HG02610 (cell line): ENCODE measurements around the gene SORL1.
"Not testable (repeated sequence)": the region's sequence is repeated elsewhere in the genome, so short reads cannot be mapped to it uniquely, and the experiment has no call there.

ENCODE experiments used
- ATAC-seq: cut with Tn5 transposase; IDR thresholded peaks from one replicate; pipeline ENCODE4 v1.9.1; 2021; ENCODE audit warnings: mild to moderate bottlenecking, moderate library complexity; ENCODE audit not compliant: unreplicated experiment

The SORL1 gene, protein sequence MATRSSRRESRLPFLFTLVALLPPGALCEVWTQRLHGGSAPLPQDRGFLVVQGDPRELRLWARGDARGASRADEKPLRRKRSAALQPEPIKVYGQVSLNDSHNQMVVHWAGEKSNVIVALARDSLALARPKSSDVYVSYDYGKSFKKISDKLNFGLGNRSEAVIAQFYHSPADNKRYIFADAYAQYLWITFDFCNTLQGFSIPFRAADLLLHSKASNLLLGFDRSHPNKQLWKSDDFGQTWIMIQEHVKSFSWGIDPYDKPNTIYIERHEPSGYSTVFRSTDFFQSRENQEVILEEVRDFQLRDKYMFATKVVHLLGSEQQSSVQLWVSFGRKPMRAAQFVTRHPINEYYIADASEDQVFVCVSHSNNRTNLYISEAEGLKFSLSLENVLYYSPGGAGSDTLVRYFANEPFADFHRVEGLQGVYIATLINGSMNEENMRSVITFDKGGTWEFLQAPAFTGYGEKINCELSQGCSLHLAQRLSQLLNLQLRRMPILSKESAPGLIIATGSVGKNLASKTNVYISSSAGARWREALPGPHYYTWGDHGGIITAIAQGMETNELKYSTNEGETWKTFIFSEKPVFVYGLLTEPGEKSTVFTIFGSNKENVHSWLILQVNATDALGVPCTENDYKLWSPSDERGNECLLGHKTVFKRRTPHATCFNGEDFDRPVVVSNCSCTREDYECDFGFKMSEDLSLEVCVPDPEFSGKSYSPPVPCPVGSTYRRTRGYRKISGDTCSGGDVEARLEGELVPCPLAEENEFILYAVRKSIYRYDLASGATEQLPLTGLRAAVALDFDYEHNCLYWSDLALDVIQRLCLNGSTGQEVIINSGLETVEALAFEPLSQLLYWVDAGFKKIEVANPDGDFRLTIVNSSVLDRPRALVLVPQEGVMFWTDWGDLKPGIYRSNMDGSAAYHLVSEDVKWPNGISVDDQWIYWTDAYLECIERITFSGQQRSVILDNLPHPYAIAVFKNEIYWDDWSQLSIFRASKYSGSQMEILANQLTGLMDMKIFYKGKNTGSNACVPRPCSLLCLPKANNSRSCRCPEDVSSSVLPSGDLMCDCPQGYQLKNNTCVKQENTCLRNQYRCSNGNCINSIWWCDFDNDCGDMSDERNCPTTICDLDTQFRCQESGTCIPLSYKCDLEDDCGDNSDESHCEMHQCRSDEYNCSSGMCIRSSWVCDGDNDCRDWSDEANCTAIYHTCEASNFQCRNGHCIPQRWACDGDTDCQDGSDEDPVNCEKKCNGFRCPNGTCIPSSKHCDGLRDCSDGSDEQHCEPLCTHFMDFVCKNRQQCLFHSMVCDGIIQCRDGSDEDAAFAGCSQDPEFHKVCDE (N-terminal part only)

DNA sequence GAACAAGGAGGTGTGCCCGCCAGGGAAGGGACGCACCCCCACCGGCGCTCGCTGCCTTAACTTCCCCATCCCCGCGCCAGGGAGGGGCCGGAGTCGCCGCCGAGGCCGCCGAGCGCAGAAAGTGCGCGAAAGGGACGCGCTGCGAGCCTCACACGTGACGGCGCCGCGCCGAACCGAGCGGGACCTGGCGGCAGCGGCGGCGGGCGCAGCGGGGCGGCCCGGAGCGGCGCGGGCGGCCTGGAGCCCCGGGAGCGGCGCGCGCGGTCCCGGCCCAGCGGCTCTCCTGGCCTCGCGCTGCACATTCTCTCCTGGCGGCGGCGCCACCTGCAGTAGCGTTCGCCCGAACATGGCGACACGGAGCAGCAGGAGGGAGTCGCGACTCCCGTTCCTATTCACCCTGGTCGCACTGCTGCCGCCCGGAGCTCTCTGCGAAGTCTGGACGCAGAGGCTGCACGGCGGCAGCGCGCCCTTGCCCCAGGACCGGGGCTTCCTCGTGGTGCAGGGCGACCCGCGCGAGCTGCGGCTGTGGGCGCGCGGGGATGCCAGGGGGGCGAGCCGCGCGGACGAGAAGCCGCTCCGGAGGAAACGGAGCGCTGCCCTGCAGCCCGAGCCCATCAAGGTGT is at the start of gene SORL1:
TSS of gene SORL1 (plus strand) at position 329 of the 623 bp plus-strand sequence. CDS start at position 347, 18 bp downstream.
- ATAC-seq: peak; percentile 39

DNA sequence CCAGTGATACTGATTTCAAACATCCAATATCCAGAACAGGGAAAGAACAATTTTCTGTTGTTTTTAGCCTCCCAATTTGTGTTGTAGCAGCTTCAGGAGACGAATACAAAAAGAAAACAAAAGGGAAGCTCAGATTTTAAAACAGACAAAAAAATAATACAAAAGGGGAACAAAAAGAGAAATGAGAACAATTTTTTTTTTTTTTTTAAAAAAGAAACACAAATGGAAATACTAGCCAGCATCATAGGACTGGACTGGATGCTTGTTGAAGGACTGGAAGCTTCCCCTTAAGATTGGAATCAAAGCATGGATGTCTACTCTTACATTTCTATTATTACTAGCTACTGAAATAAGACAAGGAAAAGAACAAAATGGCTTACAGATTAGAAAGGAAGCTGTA is 46.5 kb upstream of the SORL1 start:
- ATAC-seq: no peak

GRCh38 chr11:121406291-121406690 is 45.8 kb upstream of the SORL1 start:
- no peak for ATAC-seq

DNA sequence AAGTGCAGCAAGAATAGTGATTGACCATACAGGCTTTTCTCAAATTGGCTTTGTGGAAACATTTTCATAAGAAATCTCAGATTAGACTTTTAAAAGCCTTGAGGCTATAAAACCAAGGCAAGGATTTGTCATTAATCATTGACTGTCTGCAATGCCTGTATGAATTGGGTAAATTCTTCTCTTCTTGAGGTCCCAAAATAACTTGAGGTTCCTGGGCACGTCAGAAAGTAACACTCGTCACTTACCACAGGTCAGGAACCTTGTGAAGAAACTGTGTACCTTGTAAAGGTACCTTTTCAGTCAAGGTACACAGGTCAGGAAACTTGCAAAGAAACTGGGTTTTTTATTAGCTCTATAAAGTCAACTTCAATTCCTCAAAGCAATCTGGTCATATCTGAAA is 43.3 kb upstream of the SORL1 start:
- no peak for ATAC-seq

- ATAC-seq: not testable (repeated sequence)
Measured at GRCh38 chr11:121410041-121410440, 42.1 kb upstream of the SORL1 start.

- not testable (repeated sequence) for ATAC-seq
Measured at GRCh38 chr11:121411330-121411729, 40.8 kb upstream of the SORL1 start.

- ATAC-seq: no peak
Measured at GRCh38 chr11:121412000-121412587, 40.0 kb upstream of the SORL1 start.

DNA sequence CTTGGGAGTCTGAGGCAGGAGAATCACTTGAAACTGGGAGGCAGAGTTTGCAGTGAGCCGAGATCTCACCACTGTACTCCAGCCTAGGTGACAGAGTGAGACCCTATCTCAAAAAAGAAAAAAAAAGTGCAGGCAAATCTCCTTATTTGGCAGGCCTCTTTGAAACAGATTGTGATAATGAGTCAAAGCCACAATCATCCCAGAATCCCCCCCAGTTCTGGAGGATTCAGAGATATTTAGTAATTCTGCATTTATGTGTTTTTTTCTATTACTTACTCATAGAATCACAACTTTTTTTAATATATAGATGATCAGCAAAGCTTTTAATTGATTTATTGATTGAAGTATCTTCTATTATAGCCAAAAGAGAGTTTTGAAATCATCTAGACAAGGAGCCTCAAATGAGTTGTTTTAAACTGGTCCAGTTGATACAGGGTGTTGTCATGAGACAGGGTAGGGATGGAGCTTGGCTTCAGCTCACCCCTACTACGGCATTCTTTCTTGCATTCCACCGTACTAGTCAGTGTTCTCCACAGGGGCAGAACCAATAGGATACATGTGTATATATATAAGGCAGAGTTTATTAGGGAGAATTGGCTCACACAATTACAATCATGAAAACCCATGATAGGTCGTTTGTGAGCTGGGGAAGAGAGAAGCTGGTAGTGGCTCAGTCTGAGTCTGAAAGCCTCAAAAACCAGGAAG is 39.3 kb upstream of the SORL1 start:
- ATAC-seq: no peak

DNA sequence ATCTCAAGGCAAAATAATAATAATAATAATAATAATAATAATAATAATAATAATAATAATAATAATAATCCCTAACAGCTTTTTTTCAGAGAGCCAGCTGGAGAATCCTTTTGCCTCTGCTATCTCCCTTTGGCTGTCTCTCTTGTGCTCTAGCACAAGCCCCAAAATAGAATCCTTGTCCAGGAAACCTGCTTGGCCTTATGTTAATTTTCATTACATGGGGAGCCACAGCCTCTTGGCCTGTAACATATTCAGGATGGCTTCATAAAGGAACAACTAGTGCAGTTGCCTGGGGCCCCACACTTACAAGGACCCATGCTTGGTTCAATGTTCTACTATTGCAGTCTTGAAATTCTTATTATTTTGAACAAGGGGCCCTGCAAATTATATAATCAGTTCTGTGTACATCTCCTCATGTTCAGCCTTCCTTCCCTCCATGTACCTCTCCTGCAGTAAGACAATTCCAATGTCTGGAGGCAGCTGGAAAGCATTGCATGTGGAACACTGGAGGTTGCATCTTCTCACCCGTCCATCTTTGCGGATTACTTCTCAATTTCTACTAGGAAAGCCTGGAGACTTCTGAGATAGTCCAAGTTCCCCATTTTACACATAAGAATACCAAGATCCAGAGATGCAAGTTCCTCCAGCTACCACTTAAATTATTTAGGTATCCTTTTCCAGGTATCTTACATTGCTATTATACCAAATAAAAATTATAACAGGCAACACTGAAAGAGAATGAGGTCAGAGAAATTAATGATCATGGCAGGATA is 37.8 kb upstream of the SORL1 start:
- ATAC-seq: no peak

DNA sequence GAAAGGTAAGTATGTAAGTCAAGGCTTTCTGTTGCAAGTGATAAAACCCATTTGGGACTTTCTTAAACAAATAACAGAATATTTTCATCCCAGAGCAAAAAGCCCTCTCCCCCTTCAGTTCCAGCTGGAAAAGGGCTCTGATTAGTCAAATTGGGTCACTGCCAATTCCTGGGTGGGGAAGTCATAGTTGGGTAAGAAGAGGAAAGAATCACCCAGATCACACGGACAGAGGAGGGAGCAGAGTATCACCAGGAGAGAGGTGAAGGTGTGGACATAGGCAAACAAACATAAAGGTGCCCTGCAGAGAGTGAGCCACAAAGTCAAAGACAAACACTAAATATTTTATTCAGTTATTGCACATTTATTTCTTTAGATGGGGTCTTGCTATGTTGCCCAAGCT is 36.3 kb upstream of the SORL1 start:
- no peak for ATAC-seq

GRCh38 chr11:121417055-121417551 is 35.0 kb upstream of the SORL1 start:
- peak; percentile 46 for ATAC-seq

DNA sequence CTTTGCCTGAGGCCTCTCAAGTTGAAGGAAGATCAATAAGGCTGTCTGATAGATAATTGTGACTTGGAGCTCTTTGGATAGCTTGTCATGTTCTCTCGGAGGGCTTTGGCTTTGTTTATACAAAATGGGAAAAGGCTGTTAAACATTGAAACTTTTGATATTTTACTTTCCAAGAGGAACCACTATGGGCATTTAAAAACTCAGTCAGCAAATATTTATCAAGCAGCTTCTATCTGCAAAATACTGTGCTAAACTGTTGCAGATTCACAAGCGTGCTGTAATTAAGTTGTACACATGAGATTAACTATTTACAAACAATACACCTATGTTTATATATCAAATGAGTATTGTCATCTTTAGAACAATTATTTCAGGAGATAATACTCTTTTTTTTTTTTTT is 34.5 kb upstream of the SORL1 start:
- no peak for ATAC-seq

DNA sequence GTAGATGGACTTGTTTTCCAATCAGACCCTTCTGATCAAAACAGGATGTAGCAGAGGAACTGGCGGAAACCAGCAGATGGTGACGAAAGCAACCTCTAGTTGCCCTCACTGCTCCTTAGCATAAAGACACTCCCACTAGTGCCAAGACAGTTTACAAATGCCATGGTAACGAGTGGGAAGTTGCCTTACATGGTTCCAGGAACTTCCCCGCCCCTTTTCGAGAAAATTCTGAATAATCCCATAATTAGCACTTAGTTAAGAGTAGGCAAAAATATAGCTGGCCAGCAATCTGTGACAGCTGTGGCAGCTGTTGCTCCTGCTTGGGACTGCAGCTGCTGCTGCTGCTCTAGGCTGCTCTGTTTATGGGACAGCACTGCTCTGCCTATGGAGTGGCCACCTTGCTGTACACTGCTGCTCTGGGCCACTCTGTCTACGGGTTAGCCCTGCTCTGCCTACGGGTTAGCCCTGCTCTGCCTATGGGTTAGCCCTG is 33.4 kb upstream of the SORL1 start:
- ATAC-seq: no peak

GRCh38 chr11:121419836-121420235 is 32.3 kb upstream of the SORL1 start:
- ATAC-seq: no peak

DNA sequence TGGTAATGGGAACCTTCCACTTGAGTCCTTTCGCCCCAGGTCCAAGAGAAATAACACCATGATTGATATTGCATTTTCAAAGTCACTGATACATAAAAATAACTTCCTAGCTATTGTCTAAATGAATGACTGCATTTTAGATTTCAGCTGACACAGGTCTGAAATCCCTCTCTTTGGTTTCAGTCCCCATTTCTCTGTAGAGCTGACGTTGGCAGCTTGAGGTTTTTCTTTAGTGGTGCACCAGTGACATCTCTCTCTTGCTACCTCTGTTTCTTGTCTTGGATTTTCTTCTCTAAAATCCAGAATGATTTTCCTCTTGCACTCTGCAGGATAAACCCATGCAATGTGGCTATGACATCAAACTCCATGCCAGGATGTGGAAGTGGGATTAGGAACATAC is 31.7 kb upstream of the SORL1 start:
- ATAC-seq: no peak

- no peak for ATAC-seq
Measured at GRCh38 chr11:121421149-121421901, 30.8 kb upstream of the SORL1 start.

DNA sequence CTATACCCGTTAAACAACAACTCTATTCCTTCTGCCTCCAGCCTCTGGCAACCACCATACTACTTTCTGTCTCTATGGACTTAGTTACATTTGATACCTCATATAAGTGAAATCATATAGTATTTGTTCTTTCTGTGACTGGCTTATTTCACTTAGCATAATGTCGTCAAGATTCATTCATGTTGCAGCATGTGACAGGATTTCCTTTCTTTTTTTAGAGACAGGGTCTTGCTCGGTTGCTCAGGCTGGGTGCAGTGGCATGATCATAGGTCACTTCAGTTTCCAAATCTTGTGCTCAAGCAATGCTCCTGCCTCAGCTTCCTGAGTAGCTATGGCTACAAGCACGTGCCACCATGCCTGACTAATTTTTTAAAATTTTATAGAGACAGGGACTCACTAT is 29.4 kb upstream of the SORL1 start:
- no peak for ATAC-seq

DNA sequence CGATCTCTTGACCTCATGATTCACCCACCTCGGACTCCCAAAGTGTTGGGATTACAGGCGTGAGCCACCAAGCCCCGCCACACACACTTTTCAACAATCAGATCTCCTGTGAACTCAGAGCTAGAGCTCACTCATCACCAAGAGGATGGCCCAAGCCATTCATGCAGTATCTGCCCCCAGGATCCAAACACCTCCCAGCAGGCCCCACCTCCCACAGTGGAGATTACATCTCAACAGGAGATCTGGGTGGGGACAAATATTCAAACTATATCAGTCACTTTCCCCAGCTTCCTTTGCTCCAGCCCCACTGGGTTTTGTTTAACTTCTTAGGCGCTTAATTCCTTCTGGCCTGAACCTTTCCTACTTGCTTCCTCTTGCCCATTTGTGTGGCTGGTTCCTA is 26.3 kb upstream of the SORL1 start:
- ATAC-seq: no peak
